ENCODE measurements around the gene KDM6B.

GRCh38 chr17:7797976-7798375 lies 36.0 kb upstream of the KDM6B start:
- no peak for TF ChIP-seq POLR2A (IDR thresholded peaks at IDR 0.05)
- TF ChIP-seq CTCF (IDR thresholded peaks at IDR 0.05), result no peak
